HG03521 (cell line): ENCODE measurements around the gene MST1.

Source experiments
- ATAC-seq: cut with Tn5 transposase; IDR thresholded peaks from one replicate; pipeline ENCODE4 v1.9.1; 2021; ENCODE audit warnings: mild to moderate bottlenecking, moderate library complexity; ENCODE audit not compliant: unreplicated experiment

MST1 gene

DNA sequence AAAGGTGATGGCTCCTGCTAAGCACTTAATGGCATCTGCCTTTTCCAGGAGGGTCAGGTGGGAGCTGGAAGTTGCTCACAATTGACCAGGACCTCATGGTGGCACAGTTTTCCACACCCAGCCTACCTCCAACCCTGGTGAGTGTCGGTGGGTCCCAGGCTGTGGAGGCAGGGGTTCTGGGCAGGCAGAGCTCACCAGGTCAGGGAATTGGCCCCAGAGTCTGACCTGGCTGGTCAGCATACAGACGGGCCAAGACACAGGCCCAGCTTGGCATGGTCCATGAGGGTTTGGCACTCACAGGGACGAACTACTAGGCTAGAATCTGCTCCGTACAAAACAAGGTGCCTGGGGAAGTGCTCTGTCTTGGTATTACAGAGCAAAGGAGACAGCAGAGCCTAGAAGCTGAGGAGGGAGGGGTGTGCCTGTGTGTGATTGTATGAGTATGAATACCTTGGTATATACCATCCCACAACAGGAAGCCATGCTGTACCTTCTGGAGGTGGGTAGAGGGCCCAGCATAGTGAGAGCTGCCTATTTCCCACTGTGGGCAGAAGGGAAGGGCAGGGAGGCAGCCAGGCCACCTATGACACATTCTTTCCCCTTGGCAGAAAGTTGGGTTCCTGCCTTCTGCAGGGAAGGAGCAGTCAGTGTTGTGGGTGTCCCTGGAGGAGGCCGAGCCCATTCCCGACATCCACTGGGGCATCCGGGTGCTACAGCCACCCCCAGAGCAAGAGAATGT lies 8.6 kb downstream of the MST1 start:
- no peak for ATAC-seq

DNA sequence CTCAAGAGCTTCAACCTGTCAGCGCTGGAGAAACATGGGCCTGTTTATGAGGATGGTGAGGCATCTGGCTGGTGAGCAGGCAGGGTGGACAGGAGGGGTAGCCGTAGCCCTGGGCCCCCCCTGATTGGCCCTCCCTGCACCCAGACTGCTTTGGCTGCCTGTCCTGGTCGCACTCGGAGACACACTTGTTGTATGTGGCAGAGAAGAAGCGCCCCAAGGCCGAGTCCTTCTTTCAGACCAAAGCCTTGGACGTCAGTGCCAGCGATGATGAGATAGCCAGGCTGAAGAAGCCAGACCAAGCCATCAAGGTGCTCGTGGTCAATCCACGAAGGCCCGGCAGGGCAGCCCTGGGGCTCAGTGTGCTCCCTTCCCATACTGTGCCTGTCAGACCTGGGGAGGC lies 13.4 kb downstream of the MST1 start:
- no peak for ATAC-seq

DNA sequence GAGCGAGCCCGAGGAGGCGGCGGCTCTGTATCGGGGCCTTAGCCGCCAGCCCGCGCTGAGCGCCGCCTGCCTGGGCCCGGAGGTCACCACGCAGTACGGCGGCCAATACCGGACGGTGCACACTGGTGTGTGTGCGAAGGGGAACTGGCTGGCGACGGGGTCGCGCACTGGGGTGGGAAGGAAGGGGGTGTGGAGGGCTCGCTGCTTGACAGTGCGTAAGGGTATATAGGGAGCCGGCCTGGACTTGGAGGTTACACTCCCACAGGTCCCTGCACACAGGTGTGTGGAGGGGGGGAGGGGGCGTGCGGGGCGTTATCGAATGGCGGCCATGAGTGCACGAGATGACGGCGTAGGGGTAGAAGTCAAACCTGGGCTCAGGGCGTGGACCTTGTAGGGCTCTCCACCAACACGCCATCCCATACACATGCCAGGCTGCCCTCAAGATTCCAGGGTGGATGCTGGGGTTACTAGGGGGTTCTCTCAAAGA lies 14.7 kb downstream of the MST1 start:
- ATAC-seq = peak; percentile 10

DNA sequence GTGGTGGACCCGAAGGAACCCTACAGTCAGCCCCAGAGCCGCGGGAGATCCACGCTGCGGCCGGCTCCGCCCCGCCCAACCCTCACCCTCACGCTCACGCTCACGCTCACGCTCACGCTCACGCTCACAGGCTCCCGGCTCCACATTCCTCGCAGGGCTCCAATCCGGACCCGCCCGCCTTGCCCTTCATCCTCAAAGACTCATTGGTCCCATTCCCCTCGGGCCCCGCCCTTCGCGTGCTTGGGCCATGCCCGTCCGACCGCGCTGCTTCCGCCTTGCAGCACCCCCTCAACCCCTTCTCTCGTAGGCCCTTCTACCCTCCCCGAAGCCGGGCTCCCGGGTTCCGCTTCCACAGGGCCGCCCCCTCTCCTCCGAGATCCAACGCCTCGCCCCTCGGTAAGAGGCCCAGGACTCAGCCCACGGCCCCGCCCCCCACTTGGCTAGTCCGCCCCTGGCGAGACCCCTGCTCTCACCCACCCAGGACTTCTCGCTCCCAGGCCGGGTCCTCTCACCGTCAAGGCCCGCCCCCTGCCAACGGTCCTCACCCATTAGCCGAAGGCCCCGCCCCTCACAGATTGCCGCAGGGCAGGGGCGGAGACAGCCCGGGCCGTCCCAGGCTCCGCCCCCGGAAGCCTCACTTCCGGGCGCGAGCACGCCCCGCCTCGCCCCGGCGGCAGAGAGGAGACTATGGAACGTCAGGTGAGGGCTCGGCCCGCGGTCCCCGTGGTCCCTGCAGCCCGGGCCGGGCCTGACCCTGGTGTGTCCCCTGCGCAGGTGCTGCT lies 15.4 kb downstream of the MST1 start, which contains the start of gene APEH:
Gene APEH, plus strand, starts transcription at position 637 of the 782 bp plus-strand sequence. Its CDS starts 51 bp downstream, at position 688.
- peak; percentile 68 for ATAC-seq

DNA sequence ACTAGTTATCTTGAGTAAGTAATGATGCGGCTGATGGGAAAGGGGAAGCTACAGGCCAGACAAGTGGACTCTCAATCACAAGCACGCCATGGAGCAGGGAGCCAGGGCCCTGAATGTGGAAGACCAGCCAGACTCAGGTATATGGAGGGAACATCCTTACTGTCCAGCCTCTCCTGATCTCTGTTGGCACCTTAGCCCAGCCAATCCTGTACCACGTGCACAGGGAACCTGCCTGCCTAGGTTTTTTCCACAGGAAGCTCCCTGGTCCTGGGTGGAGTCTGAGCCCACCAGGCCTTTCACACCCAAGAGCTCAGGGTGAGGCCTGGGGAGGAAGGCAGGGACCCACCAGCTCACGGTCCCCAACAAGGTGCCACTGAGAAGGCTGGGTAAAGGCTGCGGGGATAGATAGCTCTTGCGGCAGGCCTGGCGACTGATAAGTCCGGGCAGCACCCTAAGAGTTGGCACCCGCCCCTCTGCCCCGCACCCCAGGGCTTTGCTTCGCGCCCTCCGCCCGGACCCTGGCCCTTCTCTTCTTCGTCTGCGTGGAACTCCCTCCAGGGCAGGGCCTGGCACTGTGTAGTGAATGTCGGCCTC lies 16.1 kb downstream of the MST1 start:
- ATAC-seq = no peak

DNA sequence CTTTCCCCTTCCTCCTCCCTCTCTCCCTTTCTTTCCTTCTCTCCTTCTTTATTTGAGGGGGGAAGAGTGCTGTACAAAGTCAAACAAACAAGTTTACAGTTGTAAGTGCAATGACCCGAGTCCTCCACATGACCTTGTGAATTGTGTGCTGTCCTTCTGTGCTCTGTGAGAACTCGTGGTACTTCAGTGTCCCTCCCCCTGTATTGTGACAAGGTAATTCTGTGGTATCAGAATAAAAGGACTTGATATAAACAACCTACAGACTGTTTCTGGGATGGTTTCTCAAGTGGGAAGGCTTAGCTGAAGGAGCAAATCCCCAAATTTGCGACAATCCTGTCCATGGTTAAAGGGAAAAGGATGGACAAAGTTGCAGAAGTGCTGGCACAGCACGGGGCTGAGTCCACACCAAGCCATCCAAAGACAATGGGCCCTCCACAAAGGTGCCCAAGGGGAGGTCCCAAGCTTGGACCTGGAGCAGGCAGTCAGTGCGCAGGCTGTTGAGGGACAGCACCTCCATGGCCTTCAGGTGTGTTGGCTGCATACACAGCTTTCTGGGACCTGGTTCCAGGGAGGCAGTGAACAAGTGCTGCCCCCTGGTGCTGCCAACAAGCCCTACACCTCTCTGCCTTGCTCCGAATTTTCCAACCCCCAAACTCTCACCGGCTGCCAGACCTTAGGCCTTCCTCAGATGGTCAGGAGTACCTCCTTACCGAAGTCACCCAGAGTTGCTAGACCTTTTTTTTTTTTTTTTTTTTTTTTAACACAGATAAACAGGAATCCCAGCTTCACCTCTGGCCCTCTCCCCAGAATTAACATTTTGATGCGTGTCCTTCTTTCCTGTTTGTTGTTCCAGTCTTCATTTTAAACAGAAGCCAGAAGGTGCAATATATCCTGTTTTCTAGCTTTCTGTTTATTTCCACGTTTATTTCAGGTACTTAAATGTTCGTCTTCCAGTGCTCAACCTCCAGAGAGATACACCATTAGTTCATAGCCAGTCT lies 17.7 kb downstream of the MST1 start:
- ATAC-seq = no peak

DNA sequence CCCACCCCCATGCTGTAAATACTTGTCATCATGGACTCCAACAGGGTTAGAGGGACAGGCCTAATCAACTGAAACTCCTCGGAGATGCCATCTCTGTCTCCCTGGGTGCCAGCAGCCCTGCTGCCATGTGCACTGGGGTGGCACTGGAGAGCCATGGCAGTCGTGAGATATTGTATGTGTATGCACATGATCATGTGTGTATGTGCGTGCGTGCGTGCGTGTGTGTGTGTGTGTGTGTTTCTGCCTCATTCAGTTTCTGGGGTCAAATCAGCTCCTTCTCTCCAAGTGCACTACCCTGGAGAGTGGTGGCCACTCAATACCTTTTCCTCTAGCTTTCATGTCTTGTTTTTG lies 18.4 kb downstream of the MST1 start:
- ATAC-seq = no peak

DNA sequence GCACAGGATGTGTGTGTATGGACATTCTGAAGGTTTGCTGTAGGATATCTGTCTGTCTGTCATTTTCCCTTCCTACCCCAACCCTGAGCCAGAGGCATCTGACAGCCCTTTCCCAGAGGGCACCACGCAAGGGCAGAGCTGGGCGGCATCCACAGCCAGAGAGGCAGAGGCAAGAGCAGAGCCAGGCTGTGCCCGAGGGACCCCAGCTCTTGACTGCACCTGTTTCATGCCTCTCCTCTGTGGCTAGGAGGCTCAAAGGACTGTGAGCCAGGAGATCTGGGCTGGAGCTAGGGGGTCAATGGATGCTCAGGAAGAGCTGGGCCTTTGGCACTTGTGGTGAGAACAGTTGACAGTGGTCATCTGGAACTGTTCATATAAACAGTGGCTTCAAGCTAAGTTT lies 19.9 kb downstream of the MST1 start:
- no peak for ATAC-seq

DNA sequence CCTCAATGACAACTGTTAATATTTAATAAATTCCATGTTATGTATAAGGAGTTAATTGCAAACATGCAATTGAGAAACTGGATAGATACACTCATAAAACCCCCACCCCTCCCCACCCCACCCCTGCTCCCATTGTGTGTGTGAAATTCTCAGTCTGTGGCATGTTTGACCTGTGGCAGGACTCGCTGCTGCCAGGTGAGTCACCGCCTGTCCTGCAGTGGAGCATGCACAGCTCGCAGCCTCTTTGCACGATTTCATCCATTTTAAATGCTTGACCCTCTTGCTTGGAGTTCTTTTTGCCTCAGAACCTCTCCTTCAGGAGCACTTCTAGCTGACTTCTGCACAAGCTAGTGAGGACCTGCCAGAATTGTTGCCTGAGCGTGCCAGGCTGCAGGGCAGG lies 20.4 kb downstream of the MST1 start:
- no peak for ATAC-seq

DNA sequence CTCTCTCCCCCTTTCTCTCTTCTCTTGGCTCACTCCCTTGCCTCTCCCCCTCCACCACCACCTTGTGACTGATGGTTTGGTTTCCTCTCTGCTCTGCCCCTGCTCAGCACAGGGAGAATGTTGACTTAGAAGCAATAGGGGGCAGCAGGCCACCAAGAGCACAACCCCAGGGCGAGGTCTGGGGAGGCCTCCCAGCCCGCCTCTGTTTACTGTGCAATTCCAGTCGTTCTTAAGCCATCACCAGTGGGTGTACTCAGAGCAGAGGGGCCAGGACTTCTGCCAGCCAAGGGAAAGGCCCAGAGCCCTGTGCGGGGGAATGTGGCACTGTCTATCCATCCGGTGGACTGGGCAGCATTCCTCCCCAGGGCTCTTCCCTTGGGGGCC lies 20.9 kb downstream of the MST1 start:
- no peak for ATAC-seq

DNA sequence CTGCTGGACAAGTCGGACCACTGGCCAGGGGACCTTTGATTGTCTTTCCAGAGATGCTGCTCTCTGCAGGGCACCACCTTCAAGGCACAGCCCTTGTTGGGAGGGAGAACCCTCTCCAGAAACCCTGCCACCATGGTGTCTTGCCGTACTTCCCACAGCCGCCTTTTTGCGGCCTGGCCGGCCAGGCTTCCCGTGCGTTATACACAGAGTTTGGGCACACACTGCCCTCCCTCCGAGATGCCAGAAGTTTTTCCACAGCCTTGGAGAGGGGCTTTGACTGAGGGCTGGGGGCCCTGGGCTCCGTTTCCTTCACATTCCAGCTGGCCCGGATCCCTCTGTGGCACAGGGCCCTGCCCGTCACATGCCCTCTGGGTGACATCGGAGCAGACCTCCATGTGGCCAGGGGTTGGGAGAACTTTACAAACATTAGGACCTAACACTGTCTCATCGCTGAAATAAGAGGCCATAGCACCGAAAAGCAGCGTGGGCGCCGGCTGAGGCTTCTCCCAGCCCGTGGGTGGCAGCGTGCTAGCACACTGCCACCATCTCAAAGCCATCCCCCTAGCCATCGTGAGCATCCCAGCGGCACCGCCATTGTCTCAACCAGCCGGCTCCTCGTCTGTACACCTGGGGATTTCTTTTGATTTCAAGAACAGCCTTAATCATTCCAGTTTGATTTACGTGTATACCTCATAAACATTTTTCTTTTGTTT lies 21.4 kb downstream of the MST1 start:
- ATAC-seq = no peak

DNA sequence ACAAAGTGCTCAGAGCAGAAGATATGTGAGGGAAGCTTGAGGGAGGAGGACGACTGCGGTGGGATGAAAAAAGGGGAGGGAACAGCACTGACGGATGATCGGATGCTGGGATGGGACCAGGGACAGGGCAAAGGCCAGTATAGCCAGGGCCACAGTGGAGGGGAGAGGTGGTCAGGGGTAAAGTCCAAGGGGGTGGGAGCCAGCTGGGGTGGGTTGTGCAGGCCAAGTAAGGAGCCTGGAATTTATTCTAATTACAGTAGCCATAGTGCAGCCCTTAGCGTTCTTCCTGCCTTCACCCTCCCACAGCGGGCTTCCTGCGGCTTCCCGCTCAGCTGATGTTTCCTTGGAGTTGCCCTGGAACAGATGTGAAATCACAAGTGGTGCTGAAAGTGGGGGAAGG lies 22.7 kb downstream of the MST1 start:
- no peak for ATAC-seq

DNA sequence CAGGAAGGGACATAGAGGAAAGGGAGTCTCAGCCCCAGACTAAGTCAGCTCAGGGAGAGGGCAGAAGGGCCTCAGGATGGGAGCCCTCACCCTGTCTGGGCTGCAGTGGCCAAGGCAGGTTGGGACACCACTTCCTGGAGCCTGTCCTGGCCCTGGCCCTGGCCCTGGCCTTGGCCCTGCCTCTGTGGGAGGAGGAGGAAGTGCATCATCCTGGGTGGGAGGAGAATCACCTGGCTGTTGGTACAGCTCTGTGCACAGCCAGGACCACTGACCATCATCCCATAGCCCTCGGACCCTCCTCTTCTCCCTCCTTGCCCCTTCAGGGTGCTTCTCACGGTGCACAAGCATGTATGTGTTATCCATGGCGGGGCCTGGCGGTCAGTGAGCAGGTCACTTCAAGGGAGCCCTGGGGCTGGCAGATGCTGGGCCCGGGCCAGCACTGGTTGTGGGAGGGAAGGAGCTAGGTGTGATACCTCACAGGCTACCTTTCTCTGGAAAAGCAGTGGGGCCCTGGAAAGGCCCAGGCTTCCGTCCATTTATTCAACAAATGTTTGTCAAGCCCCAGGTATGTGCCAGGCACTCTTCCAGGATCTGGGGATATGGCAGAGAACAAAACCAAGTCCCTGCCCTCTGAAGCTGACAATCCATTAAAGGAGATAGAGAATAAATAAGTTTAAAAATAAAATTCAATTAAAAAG lies 23.3 kb downstream of the MST1 start:
- no peak for ATAC-seq

DNA sequence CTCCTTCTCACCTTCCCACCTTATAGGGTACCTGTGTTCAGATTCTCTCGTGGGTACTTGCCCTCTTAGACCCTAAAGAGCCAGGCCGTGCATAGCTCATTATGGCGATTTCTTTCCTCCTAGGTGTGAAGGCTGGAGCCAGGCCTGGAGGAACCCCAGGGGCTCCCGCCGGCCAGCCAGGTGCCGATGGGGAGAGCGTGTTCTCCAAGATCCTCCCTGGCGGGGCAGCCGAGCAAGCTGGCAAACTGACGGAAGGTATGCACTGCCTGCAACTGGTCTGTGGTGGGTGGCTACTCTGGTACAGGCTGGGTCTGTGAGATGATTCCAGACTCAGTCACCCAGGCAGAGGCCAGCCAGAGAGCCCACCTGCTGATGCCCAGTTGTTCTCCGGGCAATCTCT lies 25.0 kb downstream of the MST1 start:
- ATAC-seq = no peak

DNA sequence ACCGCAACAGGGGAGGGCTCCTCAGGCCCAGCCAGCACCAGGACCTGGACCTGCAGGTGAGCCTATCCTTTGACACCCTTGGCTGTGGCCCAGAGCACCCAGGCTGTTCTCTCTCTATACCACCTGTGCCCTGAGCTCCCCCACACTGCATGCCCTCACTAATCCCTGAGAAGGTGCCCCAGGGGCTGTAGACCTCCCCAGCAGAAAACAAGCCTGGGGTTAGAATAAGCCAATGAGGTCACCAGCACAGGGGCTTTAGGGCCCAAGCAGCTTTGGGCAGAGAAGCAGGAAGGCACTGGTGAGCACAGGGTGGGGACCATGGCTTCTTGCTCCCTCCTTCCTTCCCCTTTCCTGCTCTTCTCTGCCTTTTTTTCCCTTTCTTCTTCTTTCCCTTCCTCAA lies 25.4 kb downstream of the MST1 start:
- ATAC-seq = no peak

DNA sequence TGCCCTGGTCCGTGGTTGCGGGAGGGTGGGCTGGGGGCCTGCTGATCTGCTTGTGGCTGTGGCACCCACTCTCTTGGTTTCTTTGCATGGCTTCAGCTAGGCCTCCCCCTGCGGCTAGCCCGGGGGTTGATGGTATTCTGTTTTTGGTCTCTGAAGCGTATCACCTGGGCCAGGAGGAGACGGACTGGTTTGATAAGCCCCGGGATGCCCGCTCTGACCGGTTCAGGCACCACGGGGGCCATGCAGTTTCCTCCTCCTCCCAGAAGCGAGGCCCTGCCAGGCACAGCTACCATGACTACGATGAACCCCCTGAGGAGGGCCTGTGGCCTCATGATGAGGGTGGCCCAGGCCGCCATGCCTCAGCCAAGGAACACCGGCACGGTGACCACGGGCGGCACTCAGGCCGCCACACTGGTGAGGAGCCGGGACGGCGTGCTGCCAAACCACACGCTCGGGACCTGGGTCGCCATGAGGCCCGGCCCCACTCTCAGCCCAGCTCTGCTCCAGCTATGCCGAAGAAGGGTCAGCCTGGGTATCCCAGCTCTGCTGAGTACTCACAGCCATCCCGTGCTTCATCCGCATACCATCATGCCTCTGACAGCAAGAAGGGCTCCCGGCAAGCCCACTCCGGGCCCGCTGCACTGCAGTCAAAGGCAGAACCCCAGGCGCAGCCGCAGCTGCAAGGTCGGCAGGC lies 26.4 kb downstream of the MST1 start:
- no peak for ATAC-seq

DNA sequence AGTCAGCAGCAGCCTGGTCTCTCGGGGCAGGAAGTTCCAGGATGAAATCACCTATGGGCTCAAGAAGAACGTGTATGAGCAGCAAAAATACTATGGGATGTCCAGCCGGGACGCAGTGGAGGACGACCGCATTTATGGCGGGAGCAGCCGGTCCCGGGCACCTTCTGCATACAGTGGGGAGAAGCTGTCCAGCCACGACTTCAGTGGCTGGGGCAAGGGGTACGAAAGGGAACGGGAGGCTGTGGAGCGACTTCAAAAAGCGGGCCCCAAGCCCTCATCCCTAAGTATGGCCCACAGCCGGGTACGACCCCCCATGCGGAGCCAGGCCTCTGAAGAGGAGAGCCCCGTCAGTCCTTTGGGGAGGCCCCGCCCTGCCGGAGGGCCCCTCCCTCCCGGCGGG lies 27.3 kb downstream of the MST1 start:
- ATAC-seq = no peak

DNA sequence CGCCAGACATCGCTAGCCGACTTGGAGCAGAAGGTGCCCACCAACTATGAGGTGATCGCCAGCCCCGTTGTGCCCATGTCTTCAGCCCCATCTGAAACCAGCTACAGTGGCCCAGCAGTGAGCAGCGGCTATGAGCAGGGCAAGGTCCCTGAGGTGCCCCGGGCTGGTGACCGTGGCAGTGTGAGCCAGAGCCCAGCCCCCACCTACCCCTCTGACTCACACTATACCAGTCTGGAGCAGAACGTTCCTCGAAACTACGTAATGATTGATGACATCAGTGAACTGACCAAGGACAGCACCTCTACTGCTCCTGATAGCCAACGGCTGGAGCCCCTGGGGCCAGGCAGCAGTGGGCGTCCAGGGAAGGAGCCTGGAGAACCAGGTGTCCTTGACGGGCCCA lies 28.0 kb downstream of the MST1 start:
- no peak for ATAC-seq

DNA sequence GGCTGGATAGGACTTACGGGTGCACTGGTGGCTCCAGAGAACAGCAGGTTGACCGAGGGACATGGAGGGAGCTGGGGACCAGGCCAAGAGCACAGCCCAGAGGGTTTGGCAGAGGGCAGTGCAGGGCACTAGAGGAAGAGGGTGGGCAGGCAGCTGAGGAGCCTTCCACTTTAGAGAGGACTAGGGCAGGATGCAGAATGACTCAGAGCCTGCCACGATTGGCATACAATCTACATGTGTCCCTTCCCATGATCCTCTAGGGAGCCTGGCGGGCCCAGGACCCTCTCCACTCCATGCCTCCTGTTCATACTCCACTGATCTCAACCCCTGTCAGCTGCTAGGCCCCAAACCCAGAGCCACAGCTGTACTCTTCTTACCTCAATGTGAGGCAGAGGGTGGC lies 29.5 kb downstream of the MST1 start:
- ATAC-seq = no peak
